Smooth muscle cell (in vitro differentiated cells): ENCODE results near the gene SORBS2. TPM values are rescaled to one million over a fixed set of nuclear protein-coding genes. Genes with fewer than 3 reads are reported as not detected.

Experiments used
- DNase-seq: peaks from one replicate; lab custom pipeline; 2025; ENCODE audit not compliant: unreplicated experiment; lab: John Stamatoyannopoulos, UW
- H2AFZ ChIP-seq: fragments of 200-600 bp; sonication (generic); 2 replicates; pipeline ENCODE4 v1.6.0; 2016; ENCODE audit warnings: antibody characterized with exemption, low read depth, mild to moderate bottlenecking
- H3F3A ChIP-seq: fragments of 200-600 bp; sonication (generic); 2 replicates; pipeline ENCODE4 v1.6.0; 2017; ENCODE audit warnings: antibody characterized with exemption, low read depth
- H3K27ac ChIP-seq: fragments of 200-600 bp; sonication (generic); 2 replicates; pipeline ENCODE4 v1.5.1; 2016; ENCODE audit warnings: low read depth, mild to moderate bottlenecking
- H3K27me3 ChIP-seq: fragments of 200-600 bp; sonication (generic); 2 replicates; pipeline ENCODE4 v1.6.1; 2016; ENCODE audit warnings: low read depth, mild to moderate bottlenecking
- H3K36me3 ChIP-seq: fragments of 200-600 bp; sonication (generic); 2 replicates; pipeline ENCODE4 v1.5.1; 2016; ENCODE audit warnings: low read depth
- H3K4me1 ChIP-seq: fragments of 200-600 bp; sonication (generic); 2 replicates; pipeline ENCODE4 v1.5.1; 2016; ENCODE audit warnings: low read depth
- H3K4me2 ChIP-seq: fragments of 200-600 bp; sonication (generic); 2 replicates; pipeline ENCODE4 v1.6.0; 2016; ENCODE audit warnings: mild to moderate bottlenecking
- H3K4me3 ChIP-seq: fragments of 200-600 bp; sonication (generic); 2 replicates; pipeline ENCODE4 v1.5.1; 2016; ENCODE audit warnings: mild to moderate bottlenecking
- H3K79me2 ChIP-seq: fragments of 200-600 bp; sonication (generic); 2 replicates; pipeline ENCODE4 v1.6.0; 2016; ENCODE audit warnings: low read depth, mild to moderate bottlenecking
- H3K9ac ChIP-seq: fragments of 200-600 bp; sonication (generic); 2 replicates; pipeline ENCODE4 v1.6.0; 2016; ENCODE audit warnings: low read depth
- H3K9me3 ChIP-seq: fragments of 200-600 bp; sonication (generic); replicated peaks from 2 replicates; pipeline ENCODE4 v1.5.1; 2016; ENCODE audit warnings: low read depth
- H4K20me1 ChIP-seq: fragments of 200-600 bp; sonication (generic); 2 replicates; pipeline ENCODE4 v1.6.0; 2016; ENCODE audit warnings: low read depth
- CTCF ChIP-seq: fragments of 200-600 bp; sonication (generic); IDR thresholded peaks from 2 replicates; pipeline ENCODE4 v1.5.1; 2017; ENCODE audit warnings: borderline replicate concordance, mild to moderate bottlenecking, antibody characterized with exemption; ENCODE audit not compliant: insufficient read depth, poor library complexity, severe bottlenecking
- WGBS: methylation state at CpG from one replicate; pipeline ENCODE4 v1.1.7; 2016; ENCODE audit warnings: low lambda C conversion rate; 5-methylcytosine and 5-hydroxymethylcytosine counted together
- polyA plus RNA-seq: library from polyadenylated mRNA; unstranded; fragments of >200 nt; fragmentation: Nextera tagmentation; extraction: Ambion mirVana; gene quantifications from 2 replicates; pipeline ENCODE4 v1.2.1, GENCODE V29; 2016
- total RNA-seq: library from RNA; depleted of rRNA; stranded (reverse); fragments of >200 nt; gene quantifications from 2 replicates; pipeline ENCODE4 v1.2.3, GENCODE V29; 2014

SORBS2 gene
- total and polyA plus RNA-seq, 2 experiments from 2014 or later: 9.0 to 36.6 TPM

- no peak overlapping the region for H3K4me3 ChIP-seq
- no peak overlapping the region for H3K9ac ChIP-seq
- no peaks in the 10 kb centered on the region for H3K4me1 ChIP-seq
- H3K36me3 ChIP-seq: no peaks in the 10 kb centered on the region
- no peak overlapping the region for H3K4me2 ChIP-seq
- no peak for DNase-seq
- 96% methylated on average over 4 of the region's 4 CpGs for WGBS
- H3K79me2 ChIP-seq: no peaks in the 10 kb centered on the region
- no peaks in the 10 kb centered on the region for H3K9me3 ChIP-seq
- no peaks in the 10 kb centered on the region for H4K20me1 ChIP-seq
- H3F3A ChIP-seq: no peaks in the 10 kb centered on the region
- H3K27ac ChIP-seq: no peak overlapping the region
- H3K27me3 ChIP-seq: no peaks in the 10 kb centered on the region
- H2AFZ ChIP-seq: no peak overlapping the region
- no peak for TF ChIP-seq CTCF
These were observed 163.4 kb downstream of the SORBS2 start for GRCh38 chr4:185648631-185649030.

GRCh38 chr4:185645403-185645802 lies 166.6 kb downstream of the SORBS2 start:
- H4K20me1 ChIP-seq: no peaks in the 10 kb centered on the region
- WGBS: 97% methylated on average over 1 of the region's 1 CpG
- H3K27me3 ChIP-seq: no peaks in the 10 kb centered on the region
- H3K4me3 ChIP-seq: no peak overlapping the region
- TF ChIP-seq CTCF: no peak
- no peak for DNase-seq
- H3K36me3 ChIP-seq: no peaks in the 10 kb centered on the region
- no peak overlapping the region for H2AFZ ChIP-seq
- no peaks in the 10 kb centered on the region for H3F3A ChIP-seq
- H3K79me2 ChIP-seq: no peaks in the 10 kb centered on the region
- H3K4me2 ChIP-seq: no peak overlapping the region
- no peaks in the 10 kb centered on the region for H3K9me3 ChIP-seq
- no peak overlapping the region for H3K27ac ChIP-seq
- H3K9ac ChIP-seq: no peak overlapping the region
- H3K4me1 ChIP-seq: no peaks in the 10 kb centered on the region

GRCh38 chr4:185644408-185644807 lies 167.6 kb downstream of the SORBS2 start:
- no peak overlapping the region for H3K9ac ChIP-seq
- H3K36me3 ChIP-seq: no peaks in the 10 kb centered on the region
- H3K4me3 ChIP-seq: no peak overlapping the region
- no peak for DNase-seq
- H4K20me1 ChIP-seq: no peaks in the 10 kb centered on the region
- no peak for TF ChIP-seq CTCF
- 85% methylated on average over 4 of the region's 4 CpGs for WGBS
- H3K79me2 ChIP-seq: no peaks in the 10 kb centered on the region
- no peaks in the 10 kb centered on the region for H3K27me3 ChIP-seq
- no peak overlapping the region for H3K4me2 ChIP-seq
- no peaks in the 10 kb centered on the region for H3K4me1 ChIP-seq
- H3F3A ChIP-seq: no peaks in the 10 kb centered on the region
- H3K9me3 ChIP-seq: no peaks in the 10 kb centered on the region
- no peak overlapping the region for H3K27ac ChIP-seq
- H2AFZ ChIP-seq: no peak overlapping the region

- Histone ChIP-seq H3K27me3 (peaks cover 14% of the 10 kb centered on the region), H3K79me2 (no peaks in the 10 kb centered on the region), H4K20me1 (no peaks in the 10 kb centered on the region), H3K27ac (no peak overlapping the region), H3K9ac (no peak overlapping the region), H2AFZ (no peak overlapping the region), H3K4me2 (no peak overlapping the region), H3K4me3 (no peak overlapping the region), H3K9me3 (no peaks in the 10 kb centered on the region), H3K36me3 (no peaks in the 10 kb centered on the region), H3F3A (no peaks in the 10 kb centered on the region), H3K4me1 (no peaks in the 10 kb centered on the region)
- no peak for DNase-seq
- WGBS: 94% methylated on average over 3 of the region's 3 CpGs
- TF ChIP-seq CTCF: no peak
These were observed 169.1 kb downstream of the SORBS2 start for GRCh38 chr4:185642907-185643306.
